ENCODE measurements around the gene CNR2.

Gene CNR2

DNA sequence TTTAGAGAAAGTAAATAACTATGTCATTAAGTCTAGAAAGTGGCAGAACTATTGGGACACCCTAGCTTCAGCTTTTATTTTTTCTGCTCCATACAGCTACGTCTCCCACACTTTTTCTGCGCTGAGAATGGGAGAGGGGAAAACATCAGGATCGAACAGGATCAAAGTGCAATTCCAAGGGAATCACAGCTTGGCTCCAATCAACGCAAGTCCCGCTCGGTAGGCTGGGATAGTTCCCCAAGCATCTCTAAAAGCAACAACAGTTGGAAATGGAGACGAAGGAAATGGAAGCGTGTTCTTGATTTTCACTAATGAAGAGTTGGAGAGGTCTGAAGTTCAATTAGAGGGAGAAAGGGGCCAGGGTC, 88.5 kb downstream of the CNR2 start:
- no peak for TF ChIP-seq PATZ1 (CRISPR knock-in tag; IDR thresholded peaks at IDR 0.05; ENCODE audit: borderline replicate concordance)
- no peak for TF ChIP-seq CSDC2 (CRISPR knock-in tag; IDR thresholded peaks at IDR 0.05)
- TF ChIP-seq BACH2 (CRISPR knock-in tag; IDR thresholded peaks at IDR 0.05; ENCODE audit: borderline replicate concordance): no peak
- no peak for TF ChIP-seq ZC3H10 (CRISPR knock-in tag; IDR thresholded peaks at IDR 0.05)
- no peak for TF ChIP-seq OSR1 (CRISPR knock-in tag; IDR thresholded peaks at IDR 0.05)
- TF ChIP-seq ZFP3 (CRISPR knock-in tag; IDR thresholded peaks at IDR 0.05): no peak
- no peak for ATAC-seq

- ATAC-seq: no peak
- TF ChIP-seq ZFP3 (CRISPR knock-in tag; IDR thresholded peaks at IDR 0.05) (no peak), TOX (CRISPR knock-in tag; IDR thresholded peaks at IDR 0.05; ENCODE audit: borderline replicate concordance) (no peak), CSRNP3 (CRISPR knock-in tag; IDR thresholded peaks at IDR 0.05) (no peak), POU6F1 (CRISPR knock-in tag; IDR thresholded peaks at IDR 0.05; ENCODE audit: borderline replicate concordance, low read depth) (no peak), PPARA (CRISPR knock-in tag; IDR thresholded peaks at IDR 0.05; ENCODE audit: borderline replicate concordance) (no peak), ZFP30 (CRISPR knock-in tag; IDR thresholded peaks at IDR 0.05) (no peak)
- TF ChIP-seq, protein P1, sequence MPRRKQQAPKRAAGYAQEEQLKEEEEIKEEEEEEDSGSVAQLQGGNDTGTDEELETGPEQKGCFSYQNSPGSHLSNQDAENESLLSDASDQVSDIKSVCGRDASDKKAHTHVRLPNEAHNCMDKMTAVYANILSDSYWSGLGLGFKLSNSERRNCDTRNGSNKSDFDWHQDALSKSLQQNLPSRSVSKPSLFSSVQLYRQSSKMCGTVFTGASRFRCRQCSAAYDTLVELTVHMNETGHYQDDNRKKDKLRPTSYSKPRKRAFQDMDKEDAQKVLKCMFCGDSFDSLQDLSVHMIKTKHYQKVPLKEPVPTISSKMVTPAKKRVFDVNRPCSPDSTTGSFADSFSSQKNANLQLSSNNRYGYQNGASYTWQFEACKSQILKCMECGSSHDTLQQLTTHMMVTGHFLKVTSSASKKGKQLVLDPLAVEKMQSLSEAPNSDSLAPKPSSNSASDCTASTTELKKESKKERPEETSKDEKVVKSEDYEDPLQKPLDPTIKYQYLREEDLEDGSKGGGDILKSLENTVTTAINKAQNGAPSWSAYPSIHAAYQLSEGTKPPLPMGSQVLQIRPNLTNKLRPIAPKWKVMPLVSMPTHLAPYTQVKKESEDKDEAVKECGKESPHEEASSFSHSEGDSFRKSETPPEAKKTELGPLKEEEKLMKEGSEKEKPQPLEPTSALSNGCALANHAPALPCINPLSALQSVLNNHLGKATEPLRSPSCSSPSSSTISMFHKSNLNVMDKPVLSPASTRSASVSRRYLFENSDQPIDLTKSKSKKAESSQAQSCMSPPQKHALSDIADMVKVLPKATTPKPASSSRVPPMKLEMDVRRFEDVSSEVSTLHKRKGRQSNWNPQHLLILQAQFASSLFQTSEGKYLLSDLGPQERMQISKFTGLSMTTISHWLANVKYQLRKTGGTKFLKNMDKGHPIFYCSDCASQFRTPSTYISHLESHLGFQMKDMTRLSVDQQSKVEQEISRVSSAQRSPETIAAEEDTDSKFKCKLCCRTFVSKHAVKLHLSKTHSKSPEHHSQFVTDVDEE (CRISPR knock-in tag; IDR thresholded peaks at IDR 0.05): no peak
Observed at GRCh38 chr1:23823767-23824166, 89.4 kb downstream of the CNR2 start.

Data from SK-N-SH treated with all-trans-retinoic acid at 6 μM for 48 hours (cell line).